Transverse colon (tissue), 4 donors: ENCODE results near the gene C2orf81. TPM values are rescaled to one million over a fixed set of nuclear protein-coding genes. Genes with fewer than 3 reads are reported as not detected.

Experiments
- DNase-seq: peaks from one replicate; pipeline ENCODE4 v3.0.0-alpha.2; 2019
- H3K27ac ChIP-seq, 4 donors: fragments of 200-600 bp; sonication (generic); 2 replicates each; pipeline ENCODE4 v1.5.1; 2016 to 2018; ENCODE audit warnings: inconsistent platforms in 4 of 4
- H3K27me3 ChIP-seq: fragments of 200-600 bp; sonication (generic); 2 replicates; pipeline ENCODE4 v1.5.1; 2017; ENCODE audit warnings: inconsistent platforms
- H3K36me3 ChIP-seq, 4 donors: fragments of 200-600 bp; sonication (generic); 2 replicates each; pipeline ENCODE4 v1.5.1; 2017 to 2019; ENCODE audit warnings: inconsistent platforms in 4 of 4
- H3K4me1 ChIP-seq, 4 donors: fragments of 200-600 bp; sonication (generic); 2 replicates each; pipeline ENCODE4 v1.5.1; 2017 to 2020; ENCODE audit warnings: inconsistent platforms in 4 of 4
- H3K4me3 ChIP-seq, 4 donors: fragments of 200-600 bp; sonication (generic); 1 replicate in 1 of 4; 2 replicates in 3 of 4; pipeline versions ENCODE4 v1.5.1 to v1.6.1; 2017 to 2019; ENCODE audit warnings: inconsistent platforms in 4 of 4
- H3K9me3 ChIP-seq, 2 donors: fragments of 200-600 bp; sonication (generic); 2 replicates each; pipeline ENCODE4 v1.5.1; 2017 to 2019; ENCODE audit warnings: inconsistent platforms in 2 of 2
- EP300 ChIP-seq: sonication (generic); formaldehyde crosslinking; IDR thresholded peaks from one replicate; pipeline ENCODE4 v1.6.1; 2017; ENCODE audit warnings: antibody characterized with exemption, low read depth
- POLR2A ChIP-seq: fragments of 450-650 bp; IDR thresholded peaks from one replicate; pipeline ENCODE4 v1.6.1; 2016; ENCODE audit warnings: antibody characterized with exemption, mild to moderate bottlenecking, moderate library complexity
- POLR2AphosphoS5 ChIP-seq, 3 donors: sonication (generic); formaldehyde crosslinking; IDR thresholded peaks; one replicate each; pipeline ENCODE4 v1.6.1; 2016; ENCODE audit warnings: antibody characterized with exemption in 3 of 3
- WGBS, 2 donors: methylation state at CpG; one replicate each; pipeline ENCODE4 v1.1.5; 2018; ENCODE audit warnings: low coverage in 1 of 2; 5-methylcytosine and 5-hydroxymethylcytosine counted together
- in situ Hi-C, 4 donors: fragments of 200-750 bp; cut with MboI; loops; one replicate each; pipeline versions ENCODE4 v1.15.0 to v1.15.1; 2017; ENCODE audit warnings: low sequenced_read_pairs in 3 of 4, low pct_ligation_motif_present in 1 of 4, low pct_unique_long_range_greater_than_20kb in 1 of 4
- intact Hi-C: fragments of 100-400 bp; cut with DNase I; formaldehyde crosslinking; loops from one replicate; pipeline ENCODE4 v1.15.1; 2023; ENCODE audit warnings: low total_unique reads
- total RNA-seq, 4 donors: library from RNA; depleted of rRNA; stranded (reverse); fragments of >200 nt; gene quantifications; one replicate each; pipeline ENCODE4 v1.1.0, GENCODE V29; 2016
- TF ChIP-seq, protein P1 (sequence below), 5 experiments: fragments of 200-600 bp in 3 of 5; fragments of 450-650 bp in 2 of 5; sonication (generic) in 3 of 5; IDR thresholded peaks; 1 replicate in 2 of 5; 2 replicates in 3 of 5; pipeline ENCODE4 v1.5.1; 2016 to 2017; ENCODE audit warnings: antibody characterized with exemption in 5 of 5, inconsistent platforms in 3 of 5, mild to moderate bottlenecking in 2 of 5, moderate library complexity in 1 of 5

The C2orf81 gene
- total RNA-seq, 4 donors from 2014 or later = 0.82 to 1.3 TPM; not detected in 2

DNA sequence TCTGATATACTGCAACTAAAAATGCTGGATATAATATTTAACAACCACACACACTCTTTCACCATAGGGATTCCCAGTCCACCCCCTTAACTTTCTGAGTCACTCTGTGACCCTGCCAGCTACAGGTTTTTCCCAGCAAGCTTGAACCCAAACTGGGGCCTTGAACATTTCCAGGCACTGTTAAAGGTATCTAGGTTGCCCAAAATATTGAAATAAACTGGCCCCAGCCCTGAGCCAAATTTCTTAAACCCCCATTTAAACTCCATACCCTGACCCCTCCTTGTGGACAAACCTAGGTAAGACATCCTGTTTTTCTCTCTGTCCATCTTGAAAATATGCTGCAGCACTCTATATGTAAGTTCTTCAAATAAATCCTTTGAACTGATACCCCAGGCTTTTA lies 21.6 kb downstream of the C2orf81 start:
- Histone ChIP-seq H3K4me1 (no peaks in the 10 kb centered on the region), H3K36me3 (no peaks in the 10 kb centered on the region), H3K27ac (no peak overlapping the region), H3K9me3 (no peaks in the 10 kb centered on the region), H3K4me3 (no peak overlapping the region), H3K27me3 (no peaks in the 10 kb centered on the region)
- no peak for DNase-seq
- TF ChIP-seq, protein P1, sequence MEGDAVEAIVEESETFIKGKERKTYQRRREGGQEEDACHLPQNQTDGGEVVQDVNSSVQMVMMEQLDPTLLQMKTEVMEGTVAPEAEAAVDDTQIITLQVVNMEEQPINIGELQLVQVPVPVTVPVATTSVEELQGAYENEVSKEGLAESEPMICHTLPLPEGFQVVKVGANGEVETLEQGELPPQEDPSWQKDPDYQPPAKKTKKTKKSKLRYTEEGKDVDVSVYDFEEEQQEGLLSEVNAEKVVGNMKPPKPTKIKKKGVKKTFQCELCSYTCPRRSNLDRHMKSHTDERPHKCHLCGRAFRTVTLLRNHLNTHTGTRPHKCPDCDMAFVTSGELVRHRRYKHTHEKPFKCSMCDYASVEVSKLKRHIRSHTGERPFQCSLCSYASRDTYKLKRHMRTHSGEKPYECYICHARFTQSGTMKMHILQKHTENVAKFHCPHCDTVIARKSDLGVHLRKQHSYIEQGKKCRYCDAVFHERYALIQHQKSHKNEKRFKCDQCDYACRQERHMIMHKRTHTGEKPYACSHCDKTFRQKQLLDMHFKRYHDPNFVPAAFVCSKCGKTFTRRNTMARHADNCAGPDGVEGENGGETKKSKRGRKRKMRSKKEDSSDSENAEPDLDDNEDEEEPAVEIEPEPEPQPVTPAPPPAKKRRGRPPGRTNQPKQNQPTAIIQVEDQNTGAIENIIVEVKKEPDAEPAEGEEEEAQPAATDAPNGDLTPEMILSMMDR (IDR thresholded peaks at IDR 0.05) = peak; percentile 41 to 65 (median 49)
- TF ChIP-seq POLR2AphosphoS5 (IDR thresholded peaks at IDR 0.05) = no peak
- intact Hi-C loops (no loop called here), in situ Hi-C loops (no loop called here)

DNA sequence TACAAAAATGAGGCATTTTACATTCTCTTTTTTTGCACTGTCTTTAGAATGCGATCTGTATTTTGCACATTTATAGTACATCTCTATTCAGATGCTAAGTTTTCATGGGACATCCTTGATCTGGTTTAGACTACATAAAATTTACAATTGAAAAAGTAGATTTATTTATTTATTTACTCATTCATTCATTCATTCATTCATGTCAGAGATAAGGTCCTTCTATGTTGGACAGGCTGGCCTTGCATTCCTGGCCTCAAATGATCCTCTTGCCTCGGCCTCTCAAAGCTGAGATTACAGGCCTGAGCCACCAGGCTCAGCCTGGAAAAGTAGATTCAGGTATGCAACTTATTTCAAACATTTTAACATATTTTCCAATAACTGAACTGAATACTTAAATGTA lies 25.3 kb downstream of the C2orf81 start:
- in situ Hi-C loops = no loop called here
- H3K4me3 ChIP-seq = no peak overlapping the region
- H3K4me1 ChIP-seq = peaks cover 0 to 6% (median under 1%) of the 10 kb centered on the region in 4 donors
- intact Hi-C loops = no loop called here
- no peak overlapping the region for H3K27ac ChIP-seq
- H3K9me3 ChIP-seq = no peaks in the 10 kb centered on the region
- no peak for TF ChIP-seq EP300
- TF ChIP-seq POLR2AphosphoS5 (IDR thresholded peaks at IDR 0.05) = no peak
- H3K36me3 ChIP-seq = no peaks in the 10 kb centered on the region
- no peak for DNase-seq
- no peaks in the 10 kb centered on the region for H3K27me3 ChIP-seq
- 80 to 94% methylated on average over 2 of the region's 2 CpGs for WGBS, 2 donors

DNA sequence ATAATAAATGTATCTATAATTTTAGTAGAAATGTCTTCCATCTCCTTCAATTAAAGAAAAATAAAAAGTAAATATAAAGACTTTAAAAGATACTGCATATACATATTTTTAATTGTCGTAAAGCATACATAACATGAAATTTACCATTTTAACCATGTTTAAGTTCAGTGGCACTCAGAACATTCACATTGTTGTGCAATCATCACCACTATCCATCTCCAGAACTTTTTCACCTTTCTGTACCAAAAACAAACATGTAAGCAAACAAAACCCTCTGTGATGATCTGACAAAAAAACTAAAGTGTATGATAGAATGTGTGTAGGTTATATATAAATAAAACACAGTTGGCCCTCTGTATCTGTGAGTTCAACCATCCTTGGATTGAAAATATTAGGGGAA lies 27.9 kb downstream of the C2orf81 start:
- H3K4me1 ChIP-seq = peaks cover 5 to 30% (median 19%) of the 10 kb centered on the region in 4 donors
- 90% methylated on average over 1 of the region's 1 CpG for WGBS, 2 donors
- no peaks in the 10 kb centered on the region for H3K27me3 ChIP-seq
- TF ChIP-seq POLR2A (no peak), POLR2AphosphoS5 (IDR thresholded peaks at IDR 0.05) (no peak), EP300 (no peak)
- TF ChIP-seq, protein P1 (IDR thresholded peaks at IDR 0.05) = no peak
- intact Hi-C loops (no loop called here), in situ Hi-C loops (no loop called here)
- no peaks in the 10 kb centered on the region for H3K36me3 ChIP-seq
- no peak overlapping the region for H3K27ac ChIP-seq
- no peaks in the 10 kb centered on the region for H3K9me3 ChIP-seq
- no peak for DNase-seq
- no peak overlapping the region for H3K4me3 ChIP-seq

DNA sequence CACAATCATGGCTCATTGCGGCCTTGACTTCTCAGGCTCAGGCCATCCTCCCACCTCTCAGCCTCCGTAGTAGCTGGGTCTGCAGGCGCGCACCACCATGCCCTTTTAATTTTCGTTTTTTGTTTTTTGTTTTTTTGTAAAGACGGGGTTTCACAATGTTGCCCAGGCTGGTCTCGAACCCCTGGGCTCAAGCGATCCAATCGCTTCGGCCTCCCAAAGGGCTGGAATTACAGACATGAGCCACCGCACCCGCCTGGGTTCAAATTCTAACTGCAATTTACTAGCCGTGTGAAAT lies 29.0 kb downstream of the C2orf81 start:
- peak overlapping the region in 2 of 4 donors; percentile 97 for H3K4me3 ChIP-seq
- in situ Hi-C loops = no loop called here
- 62% methylated on average over 13 of the region's 13 CpGs for WGBS, 2 donors
- TF ChIP-seq, protein P1 (IDR thresholded peaks at IDR 0.05) = no peak
- no peak for TF ChIP-seq POLR2A
- no peak for TF ChIP-seq POLR2AphosphoS5 (IDR thresholded peaks at IDR 0.05)
- TF ChIP-seq EP300 = no peak
- H3K27ac ChIP-seq = peak overlapping the region in 1 of 4 donors; percentile 94
- peaks cover 5 to 34% (median 19%) of the 10 kb centered on the region in 4 donors for H3K4me1 ChIP-seq
- no peak for DNase-seq
- H3K36me3 ChIP-seq = no peaks in the 10 kb centered on the region
- H3K27me3 ChIP-seq = no peaks in the 10 kb centered on the region
- intact Hi-C loops = no loop called here
- no peaks in the 10 kb centered on the region for H3K9me3 ChIP-seq
